Dedifferentiated amniotic fluid mesenchymal stem cell (primary cell): Measurements from ENCODE around the gene PPP2R1B.
A peak's percentile ranks its signal among the peaks of the same experiment; 100 is the strongest.
"Not testable (repeated sequence)": the region's sequence is repeated elsewhere in the genome, so short reads cannot be mapped to it uniquely, and the experiment has no call there.

Experiments used
- DNase-seq: peaks from one replicate; pipeline ENCODE4 v3.0.0-alpha.2; 2016; ENCODE audit errors: extremely low spot score

Gene PPP2R1B

DNA sequence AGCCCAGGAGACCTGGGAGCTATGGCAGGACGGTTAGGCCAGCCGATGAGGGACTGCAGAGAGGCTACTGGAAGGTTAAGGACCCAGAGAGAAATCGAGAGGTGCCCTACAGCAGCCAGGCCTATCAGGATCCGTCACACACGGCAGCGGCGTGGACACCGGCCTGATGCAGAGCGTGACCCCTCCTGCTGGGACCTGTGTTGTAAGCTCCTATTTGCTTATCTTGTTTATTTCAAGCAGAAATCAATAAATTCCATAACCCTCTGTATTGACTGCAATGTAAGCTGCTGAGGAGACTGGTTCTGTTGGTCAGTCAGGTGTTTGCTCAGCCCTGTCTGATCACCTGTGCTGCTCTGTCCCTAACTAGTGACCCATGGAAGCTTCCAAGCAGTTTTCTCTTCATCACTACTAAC, 39.9 kb downstream of the PPP2R1B start:
- DNase-seq, result no peak

DNA sequence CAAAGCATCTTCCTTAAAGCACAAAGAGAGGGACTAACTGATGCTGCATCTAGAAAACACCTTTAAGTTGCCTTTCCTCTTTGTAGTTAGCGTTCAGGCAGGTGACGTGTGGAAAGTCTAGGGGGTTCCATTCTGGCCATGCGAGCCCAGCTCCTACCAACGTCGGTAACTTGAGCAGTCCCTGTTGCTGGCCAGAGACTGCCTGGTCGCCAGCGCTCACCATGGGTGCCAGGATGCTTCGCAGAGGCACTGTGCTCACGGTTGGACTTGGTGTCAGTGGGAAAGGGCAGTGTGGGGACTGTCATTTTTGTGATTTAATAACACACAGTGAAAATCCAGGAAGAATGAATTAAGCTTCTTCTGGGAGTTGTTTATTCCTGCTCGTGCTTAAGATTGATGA, 40.6 kb downstream of the PPP2R1B start:
- DNase-seq, result no peak

DNA sequence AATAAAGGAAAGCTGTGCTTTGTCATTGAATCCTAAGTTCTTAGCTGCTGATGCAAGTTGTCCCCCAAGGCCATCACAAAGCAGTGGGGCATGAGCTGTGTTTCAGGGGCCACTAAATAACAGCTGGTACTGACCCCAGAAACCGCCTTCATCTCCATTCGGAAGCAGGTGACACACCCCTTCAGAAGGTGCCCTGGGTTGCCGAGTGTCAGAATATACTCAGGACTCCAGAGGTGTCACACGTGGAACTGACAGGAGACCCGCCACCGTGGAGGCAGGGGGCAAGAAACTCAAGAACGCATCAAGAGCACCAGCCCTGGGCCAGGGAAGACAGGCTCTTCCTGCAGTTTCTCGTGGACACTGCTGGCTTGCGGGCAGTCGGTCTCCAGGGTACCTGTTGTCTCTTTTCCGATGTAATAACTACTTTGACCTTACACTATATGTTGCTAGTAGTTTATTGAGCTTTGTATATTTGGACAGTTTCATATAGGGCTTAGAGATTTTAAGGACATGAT, 41.5 kb downstream of the PPP2R1B start:
- DNase-seq, result no peak

DNA sequence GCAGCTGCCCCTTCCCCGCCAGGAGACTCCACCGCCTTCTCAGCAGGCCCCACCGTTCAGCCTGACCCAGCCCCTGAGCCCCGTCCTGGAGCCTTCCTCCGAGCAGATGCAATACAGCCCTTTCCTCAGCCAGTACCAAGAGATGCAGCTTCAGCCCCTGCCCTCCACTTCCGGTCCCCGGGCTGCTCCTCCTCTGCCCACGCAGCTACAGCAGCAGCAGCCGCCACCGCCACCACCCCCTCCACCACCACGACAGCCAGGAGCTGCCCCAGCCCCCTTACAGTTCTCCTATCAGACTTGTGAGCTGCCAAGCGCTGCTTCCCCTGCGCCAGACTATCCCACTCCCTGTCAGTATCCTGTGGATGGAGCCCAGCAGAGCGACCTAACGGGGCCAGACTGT, 42.6 kb downstream of the PPP2R1B start:
- DNase-seq, result no peak

DNA sequence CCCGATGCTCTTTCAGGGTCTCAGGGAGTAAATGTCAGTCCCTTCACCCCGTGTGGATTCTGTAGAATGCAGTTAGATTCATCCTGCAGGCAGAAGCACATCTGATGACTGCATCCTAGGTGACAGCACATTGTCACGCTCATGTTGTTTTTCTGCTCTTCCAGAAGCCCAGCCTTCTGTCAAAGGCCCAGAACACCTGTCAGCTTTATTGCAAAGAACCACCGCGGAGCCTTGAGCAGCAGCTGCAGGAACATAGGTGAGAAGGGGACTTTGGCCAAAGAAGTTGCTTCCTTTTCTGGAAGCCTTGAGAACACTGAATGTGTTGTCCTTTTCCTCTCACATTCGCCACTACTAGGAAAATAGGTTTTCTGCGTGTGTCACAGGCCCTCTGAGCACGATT, 43.7 kb downstream of the PPP2R1B start:
- DNase-seq, result no peak

DNA sequence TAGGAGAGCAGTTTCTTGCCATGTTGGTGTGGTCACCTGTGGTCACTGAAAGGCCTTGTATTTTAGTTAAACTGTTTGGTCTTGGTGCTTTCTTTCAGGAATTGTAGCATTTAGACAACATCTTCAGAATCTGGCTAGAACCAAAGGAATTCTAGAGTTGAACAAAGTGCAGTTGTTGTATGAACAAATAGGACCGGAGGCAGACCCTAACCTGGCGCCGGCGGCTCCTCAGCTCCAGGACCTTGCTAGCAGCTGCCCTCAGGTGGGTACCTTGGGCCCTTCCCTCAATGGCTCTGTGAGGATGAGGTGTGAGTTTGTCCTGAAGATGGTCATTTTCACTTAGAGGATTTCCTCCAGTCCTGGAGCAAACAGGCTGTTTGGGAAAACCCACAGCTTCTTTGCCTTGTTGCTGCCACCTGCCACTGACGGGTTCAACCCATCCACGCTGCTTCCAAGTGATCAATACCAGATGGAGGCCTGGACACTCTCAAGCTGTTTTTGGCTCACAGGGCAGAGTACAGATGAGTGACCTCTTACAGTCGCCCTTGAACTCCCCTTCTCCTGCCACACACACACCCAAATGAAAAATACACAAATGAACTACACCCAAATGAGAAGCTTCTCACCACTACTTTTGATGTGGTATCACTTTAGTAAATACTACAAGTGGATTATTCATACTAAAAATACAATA, 45.2 kb downstream of the PPP2R1B start:
- DNase-seq, result no peak

DNA sequence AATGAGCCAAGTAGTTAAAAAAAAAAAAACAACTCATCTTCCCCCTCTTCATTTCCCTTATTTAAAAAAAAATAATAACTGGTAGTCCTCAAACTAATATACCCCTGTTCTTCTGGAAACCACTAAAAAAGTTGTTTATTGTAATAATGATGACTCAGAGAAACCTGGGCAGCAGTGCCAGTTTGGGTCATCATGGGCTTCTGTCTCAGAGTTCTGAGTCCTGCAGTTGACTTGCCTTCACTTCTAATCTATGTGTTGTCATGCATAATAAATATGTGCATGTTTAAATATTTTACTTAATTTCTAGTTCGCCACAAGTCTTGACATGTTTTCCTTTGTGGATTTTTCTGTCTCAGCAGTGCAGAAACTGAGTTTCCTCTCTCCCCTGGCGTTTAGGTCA, 46.8 kb downstream of the PPP2R1B start:
- no peak for DNase-seq

DNA sequence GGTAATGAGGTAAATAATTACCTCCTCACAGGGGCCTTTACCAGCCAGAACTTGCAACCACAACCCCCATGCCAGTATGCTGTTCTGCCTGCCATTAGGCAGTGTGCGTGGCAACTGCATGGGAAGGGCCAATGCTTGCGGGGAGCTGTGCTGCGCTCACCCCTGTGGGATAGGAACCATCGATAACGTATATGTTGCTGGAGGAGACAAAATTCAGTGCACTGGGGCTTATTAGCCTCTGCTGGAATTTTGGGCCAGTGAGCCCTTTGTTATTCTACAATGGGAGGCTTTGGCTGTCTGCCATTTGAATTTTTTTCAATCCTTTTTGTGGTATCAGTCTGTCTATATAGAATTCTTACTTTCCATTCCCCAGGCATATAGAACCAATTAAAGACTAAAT, 47.3 kb downstream of the PPP2R1B start:
- DNase-seq, result no peak

DNA sequence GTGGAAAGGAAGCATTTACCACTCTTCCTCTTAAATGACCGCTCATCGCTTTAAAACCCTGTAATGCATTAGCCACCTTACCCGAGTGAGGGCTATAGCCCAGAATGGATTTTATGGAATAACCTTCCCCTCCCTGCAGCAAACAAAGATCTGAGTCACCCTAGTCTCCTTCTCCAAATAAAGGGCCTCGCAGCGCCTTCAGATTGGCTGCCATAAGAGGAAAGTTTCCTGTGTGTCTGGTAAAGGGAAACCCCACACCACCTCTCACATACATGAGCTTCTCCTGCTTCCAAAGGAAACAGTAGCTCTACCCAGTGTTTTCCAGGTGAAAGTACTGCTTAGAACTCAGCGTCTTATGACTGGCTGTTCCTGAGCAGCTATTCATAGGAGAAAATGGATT, 47.8 kb downstream of the PPP2R1B start:
- DNase-seq, result no peak

DNA sequence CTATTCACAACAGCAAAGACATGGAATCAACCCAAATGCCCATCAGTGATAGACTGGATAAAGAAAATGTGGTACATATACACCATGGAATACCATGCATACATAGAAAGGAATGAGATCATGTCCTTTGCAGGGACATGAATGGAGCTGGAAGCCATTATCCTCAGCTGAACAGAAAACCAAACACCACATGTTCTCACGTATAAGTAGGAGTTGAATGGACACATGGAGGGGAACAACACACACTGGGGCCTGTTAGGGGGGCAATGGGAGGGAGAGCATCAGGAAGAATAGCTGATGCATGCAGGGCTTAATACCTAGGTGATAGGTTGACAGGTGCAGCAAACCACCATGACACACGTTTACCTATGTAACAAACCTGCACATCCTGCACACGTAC, 48.5 kb downstream of the PPP2R1B start:
- DNase-seq, result not testable (repeated sequence)

DNA sequence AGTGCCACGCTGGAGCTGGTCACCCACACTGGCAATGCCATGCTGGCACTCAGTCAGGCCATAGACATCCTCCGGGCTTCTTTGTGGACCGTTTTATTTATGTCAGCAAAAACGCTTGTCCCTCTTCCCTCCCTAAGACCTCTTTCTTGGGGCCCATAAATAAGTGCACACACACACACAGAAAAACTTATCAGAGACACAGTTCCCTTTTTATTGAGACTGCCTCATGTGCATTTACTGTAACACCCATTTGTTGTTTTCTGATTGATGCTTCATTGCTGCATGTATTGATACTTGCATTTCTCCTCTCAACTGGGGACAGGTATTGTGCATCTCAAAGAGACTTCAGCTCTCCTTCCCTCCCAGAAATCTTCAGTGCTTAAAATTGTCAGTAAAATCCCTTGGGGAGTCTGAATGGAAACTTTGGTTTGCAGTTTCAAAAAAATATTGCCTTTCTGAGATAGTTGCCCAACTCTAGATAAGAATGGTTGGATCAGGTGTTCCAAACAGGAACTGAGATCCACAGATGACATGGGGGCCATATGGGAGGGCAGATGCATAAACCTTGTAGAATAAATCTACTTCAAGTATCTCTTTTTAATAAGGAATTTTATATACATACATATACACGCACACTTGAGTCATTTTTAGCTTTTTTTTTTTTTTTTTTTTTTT, 50.9 kb downstream of the PPP2R1B start:
- no peak for DNase-seq

DNA sequence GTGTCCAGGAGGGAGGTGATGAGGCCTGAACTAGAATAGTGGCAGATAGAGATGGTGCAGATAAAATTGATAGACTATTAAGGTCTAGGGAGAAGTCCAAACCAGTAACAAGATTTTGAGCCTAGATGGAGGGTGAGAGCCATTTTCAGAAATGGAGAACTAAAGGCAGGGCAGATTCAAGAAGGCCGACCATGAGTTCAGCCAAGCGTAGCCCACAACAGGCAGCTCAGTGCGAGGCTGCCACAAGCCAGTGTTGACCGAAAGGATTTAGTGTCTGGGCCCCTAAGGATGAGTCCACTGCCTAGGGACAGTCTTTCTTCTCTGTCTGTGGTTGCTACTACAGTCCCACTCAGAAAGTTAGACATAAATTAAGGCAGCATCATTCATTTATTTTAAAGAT, 51.7 kb downstream of the PPP2R1B start:
- no peak for DNase-seq

DNA sequence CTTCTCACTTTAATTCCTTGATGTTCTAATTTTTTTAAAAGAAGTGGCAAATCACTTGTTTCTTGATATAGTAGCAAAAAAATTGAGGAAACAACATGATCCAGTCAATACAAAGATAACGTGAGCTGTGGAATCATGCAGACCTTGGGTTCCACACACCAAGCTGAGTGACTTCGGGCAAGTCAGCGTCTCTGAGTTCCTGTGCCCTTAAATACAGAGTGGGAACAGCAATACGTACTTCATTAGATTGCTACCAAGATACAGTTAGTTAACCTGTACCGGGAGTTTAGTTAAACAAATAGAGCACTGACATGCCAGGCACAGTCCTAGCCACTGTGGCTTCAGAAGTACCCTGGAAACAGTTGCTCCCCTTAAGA, 58.5 kb downstream of the PPP2R1B start:
- no peak for DNase-seq

DNA sequence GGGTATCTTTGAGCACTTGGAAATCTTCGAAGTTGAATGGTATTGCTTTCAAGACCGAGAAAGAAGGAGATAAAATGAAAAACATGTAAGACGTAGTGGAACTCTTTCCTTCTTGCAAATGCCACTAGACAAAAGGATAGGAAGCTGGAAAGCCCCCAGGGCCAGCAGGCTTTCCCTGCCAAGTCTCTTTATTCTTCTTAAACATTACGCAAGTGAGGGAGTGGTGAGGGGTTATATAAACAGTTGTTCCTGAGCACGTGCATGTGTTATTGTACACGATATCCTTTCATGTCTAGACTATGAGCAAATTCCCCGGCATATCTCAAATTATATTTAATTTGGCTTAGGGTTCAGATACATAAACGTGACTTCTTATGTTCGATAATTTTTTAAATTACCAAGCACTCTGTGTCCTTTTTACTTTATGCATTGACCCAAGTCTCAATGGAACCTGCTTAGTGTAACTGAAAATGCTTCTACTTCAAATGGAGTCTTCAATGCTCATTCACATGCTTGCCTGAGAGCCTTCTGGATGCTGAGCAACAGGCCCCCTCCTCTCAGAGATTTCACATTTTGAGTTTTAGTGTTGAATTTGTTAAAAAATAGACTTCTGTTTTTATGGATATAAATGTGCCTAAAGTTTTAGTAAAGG, 59.0 kb downstream of the PPP2R1B start:
- peak; percentile 60 for DNase-seq

DNA sequence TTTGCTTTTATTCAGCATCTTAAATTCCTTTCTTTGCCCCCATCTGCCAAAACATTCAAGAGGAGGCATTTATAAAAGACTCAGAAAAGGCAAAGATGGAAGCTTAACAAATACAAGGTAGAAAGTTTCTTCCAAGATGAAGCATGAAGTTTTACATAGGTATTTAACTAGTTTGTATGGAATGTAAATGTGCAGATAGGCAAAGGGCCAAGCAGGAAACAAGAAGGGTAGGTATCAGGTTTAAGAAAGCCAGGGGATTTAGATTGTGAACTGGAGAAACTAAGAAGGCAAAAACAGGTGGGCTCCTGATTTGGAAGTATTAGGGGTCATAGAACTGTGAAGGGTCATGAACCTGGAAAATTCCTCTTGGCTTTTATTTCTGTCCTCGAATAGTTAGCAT, 62.6 kb downstream of the PPP2R1B start:
- DNase-seq, result no peak

DNA sequence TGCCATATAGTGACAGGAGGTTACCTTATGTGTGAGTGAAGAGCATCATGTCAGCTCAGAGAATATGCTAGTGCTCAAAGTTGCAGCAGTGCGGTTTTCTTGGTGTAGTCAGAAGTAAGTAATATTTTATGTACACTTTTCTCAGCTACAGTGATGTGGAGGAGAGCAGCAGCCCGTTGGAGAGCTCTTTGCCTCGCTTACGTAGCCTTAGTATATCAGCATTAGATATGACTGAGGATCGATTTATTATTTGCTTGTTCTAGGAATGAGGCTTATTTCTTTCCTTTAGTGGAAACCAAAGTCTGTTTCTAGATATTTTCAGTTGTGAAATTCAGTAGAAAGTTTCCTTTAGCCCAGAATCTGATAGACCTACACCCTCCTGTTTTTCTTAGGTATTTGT, 63.6 kb downstream of the PPP2R1B start:
- DNase-seq, result no peak

DNA sequence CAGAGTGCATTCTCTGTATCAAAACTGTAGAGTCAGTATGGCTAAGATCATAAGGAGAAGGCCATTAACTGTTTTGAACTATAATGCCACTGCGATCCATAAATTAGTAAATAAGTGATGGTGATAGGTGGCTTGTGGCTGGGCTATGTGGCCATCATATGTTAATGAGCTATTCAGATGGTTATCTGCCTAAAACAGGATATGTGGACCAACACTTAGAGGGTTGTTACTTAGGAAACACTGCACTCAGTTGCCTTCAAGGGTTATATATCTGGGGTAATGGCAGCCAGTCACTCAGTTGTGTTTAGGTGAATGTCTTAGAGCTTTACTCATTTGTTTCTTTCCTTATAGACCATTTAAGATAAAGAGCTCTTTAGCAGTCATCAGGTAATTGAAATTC, 66.0 kb downstream of the PPP2R1B start:
- DNase-seq, result no peak

DNA sequence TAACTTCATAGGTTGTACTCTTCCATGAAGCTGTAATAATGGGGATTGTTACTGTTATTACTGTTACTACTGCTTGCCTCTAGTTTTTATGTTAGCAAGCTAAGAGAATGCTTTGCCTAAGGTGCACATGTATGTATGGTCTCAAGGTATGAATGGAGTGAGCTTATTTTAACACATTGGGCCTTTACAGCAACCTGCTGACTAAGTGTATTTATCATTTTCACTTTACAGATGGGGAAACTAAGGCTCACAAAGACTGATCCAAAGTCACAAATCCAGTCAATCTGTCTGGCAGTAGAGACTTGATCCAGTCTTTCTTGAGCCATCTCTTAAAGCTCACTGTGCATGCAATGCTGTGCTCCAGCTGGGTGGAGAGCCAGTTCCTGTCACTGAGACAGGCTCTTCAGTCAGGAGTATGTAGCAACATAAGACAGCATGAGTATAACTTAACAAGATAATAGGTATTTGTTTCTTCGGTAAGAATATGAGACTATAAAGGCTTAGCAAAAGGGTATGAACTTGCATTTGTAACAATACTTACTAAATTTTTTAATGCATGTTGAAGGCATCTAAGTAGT, 66.5 kb downstream of the PPP2R1B start:
- DNase-seq, result no peak

DNA sequence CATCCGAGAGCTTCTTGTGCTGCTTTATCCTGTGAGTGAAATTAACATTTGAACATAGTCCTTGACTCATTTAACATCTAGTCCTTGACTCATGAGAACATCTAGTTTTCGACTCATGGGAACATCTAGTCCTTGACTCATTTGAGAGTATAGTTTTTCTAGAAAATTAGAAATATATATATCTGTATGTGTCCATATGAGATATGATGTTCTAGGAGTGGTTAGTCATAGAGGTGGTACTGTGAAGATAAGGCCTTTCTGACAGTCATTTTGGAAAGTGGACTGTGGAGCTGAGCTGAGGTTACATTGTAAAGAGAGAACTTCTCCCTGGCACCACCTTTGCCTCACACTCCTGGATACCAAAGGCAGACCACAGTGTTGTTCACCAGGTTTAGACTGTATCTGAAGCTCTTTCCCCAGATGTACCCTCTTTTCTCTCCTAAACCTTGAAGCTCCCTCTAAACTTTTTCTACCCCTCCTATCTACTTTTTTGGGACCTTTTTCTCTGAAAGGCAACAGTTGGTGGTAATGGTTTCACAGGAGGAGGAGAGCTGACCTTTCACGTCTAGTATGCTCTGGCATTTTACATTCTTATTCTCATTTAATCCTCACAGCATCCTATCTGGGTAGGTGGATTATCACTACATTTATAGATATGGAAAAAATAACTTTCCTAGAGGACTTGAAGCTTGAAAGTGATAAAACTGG, 67.2 kb downstream of the PPP2R1B start:
- DNase-seq, result no peak

DNA sequence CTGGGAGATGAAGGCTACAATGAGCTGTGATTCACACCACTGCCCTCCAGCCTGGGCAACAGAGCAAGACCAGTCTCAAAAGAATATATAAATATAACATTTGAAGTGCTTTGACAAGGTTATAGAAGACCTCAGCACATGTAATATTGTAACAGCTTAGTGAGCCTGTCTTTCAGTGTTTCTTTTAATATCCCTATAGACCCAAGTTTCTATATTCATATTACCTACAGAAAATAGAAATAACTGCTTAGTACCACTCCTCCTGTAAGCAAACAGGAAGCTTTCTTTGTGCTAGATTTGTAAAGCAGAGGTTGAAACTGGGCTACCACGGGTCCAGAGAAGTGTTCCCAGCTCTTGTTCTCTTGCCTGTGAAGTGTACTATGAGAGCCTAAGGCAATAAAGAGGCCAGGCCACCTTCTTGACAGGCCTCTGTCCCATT, 68.2 kb downstream of the PPP2R1B start:
- DNase-seq, result no peak

DNA sequence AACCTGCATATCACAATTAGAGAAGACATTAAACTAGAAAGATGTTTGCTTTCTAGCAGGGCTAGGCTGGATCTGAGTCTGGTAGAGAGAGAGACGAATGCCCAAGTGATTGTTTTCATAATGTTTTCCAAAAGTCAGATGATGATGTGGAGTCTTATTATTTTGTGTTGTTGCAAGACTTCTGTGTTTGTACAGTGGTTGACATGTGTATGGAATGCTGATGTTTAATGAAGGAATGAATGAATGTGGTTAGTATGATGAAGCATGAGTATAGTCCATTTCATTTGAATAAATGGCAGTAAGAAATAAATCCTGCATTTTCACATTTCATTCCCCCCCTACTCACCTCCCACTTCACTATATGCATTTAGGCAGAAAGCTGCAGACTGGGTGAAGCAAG, 69.6 kb downstream of the PPP2R1B start:
- peak; percentile 58 for DNase-seq

DNA sequence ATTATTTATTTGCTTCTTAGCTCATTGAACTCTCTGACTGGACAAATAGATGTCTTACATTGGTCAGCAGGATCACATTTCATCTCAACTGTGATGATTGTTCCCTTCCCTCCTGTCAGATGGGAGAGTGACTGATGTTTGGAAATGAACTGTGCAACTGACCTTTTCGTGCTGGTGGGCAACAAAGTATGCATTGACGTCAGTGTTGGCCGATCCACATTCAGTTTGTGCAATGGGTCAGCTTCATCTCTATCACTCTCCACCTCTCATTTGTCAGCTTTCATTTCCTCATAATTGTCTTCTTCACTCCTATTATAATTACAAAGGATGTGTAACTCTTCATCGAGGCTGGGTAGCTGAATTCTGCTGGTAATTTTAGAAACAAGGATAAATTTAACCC, 71.3 kb downstream of the PPP2R1B start:
- DNase-seq, result no peak
